HG03565 (cell line): ENCODE measurements around the gene LUM.

Experiments
- ATAC-seq: cut with Tn5 transposase; IDR thresholded peaks from one replicate; pipeline ENCODE4 v1.9.1; 2021; ENCODE audit warnings: mild to moderate bottlenecking, moderate library complexity; ENCODE audit not compliant: unreplicated experiment

The LUM gene

GRCh38 chr12:91077228-91077954 lies 33.9 kb downstream of the LUM start:
- ATAC-seq = no peak

- ATAC-seq = no peak
Observed at GRCh38 chr12:91074851-91075250, 36.4 kb downstream of the LUM start.

DNA sequence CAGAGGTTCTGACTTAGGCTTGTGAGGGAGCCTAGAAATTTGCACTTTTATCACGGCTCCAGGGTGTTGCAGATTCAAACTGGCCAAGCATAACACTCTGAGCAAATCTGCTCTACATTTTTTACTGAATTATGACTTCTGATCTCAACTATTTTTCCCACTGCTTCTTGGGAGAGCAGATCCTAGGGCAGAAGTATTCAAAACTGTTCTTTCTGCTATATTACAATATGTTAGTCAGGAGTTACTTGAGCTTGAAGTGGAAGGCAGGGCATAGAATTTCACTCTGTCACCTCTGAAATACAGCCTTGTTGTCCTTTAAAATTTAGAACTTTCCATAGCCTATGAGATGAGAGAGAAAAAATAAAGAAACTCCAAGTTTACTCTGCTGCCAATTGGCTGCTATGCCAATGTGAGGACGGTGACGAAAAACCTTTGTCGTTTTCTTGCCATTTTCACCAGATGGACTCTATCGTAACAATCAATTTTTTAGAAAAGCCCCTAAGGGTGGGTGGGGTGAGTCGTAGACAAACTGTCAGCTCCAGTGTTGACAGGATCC lies 37.1 kb downstream of the LUM start:
- no peak for ATAC-seq

DNA sequence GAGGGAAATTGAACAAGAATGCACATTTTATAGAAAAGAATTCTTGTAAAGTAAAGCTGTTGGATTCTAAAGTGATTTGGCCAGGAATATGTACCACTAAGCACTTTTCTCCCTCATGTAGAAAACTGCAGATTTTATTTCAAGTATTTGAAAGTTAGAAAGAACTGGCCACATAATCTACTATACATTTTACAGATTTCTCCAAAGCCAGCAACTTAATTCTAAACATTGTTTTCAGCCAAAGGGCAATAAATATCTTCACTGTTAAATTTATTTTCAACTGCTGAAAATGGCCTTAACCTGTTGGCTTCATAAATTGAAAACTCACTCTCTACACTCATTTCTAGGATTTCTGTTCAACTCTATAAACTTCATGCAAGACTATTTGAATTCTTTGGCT lies 37.9 kb downstream of the LUM start:
- no peak for ATAC-seq

DNA sequence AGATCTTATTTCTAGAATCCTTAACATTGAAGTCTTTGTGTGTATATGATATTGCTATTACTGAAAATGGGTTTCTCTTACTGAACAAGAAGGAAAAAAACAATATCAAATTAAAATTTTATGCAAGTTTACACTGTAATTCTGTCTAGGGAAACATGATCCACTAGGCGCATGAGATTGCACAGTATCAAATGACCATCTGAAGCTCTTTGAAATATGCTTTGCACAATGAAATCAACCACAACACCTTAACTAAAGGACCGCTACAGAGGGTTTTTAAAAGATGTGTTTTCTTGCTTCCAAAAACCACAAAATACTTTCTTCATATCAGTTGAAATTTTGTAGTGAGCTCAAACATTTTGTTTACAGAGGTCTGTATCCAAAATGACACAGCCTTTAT lies 38.4 kb downstream of the LUM start:
- ATAC-seq = no peak

- ATAC-seq = no peak
Observed at GRCh38 chr12:91070936-91071335, 40.4 kb downstream of the LUM start.

DNA sequence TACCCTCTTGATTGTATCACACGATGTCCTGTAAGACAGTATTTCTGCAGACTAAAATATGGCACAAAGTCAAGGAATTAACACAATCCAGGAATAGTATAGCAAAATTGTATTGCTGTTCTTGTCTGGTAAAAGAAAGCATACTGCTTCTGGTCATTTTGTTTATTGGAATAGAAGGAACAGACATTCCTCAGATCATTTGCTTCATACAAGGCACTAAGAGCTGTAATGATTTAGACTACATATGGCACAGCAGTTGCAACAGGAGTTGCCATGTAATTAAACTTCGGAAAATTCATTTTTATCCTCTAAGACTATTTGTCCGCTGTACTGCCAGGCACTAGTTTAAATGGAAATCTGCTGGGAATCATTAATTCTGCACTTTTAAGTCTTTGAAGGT lies 45.9 kb downstream of the LUM start:
- ATAC-seq = no peak

DNA sequence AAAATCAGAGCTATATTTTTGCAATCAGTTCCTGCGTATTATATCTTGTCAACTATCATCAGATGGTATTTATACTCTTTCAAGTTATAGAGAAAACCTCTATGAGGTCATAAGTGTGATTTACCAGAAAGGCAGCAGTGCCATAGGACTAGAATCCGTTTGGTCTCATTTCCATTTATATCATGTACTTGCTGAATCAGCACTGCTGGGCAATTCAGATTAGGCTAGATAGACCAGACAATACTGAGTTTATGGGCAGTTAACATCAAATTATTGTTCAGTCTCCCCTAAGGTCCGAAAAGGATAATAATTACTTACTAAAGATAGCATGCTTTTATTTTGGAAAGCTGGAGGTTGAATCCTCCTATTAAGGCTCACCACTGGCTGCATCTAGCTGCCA lies 46.7 kb downstream of the LUM start:
- ATAC-seq = no peak

DNA sequence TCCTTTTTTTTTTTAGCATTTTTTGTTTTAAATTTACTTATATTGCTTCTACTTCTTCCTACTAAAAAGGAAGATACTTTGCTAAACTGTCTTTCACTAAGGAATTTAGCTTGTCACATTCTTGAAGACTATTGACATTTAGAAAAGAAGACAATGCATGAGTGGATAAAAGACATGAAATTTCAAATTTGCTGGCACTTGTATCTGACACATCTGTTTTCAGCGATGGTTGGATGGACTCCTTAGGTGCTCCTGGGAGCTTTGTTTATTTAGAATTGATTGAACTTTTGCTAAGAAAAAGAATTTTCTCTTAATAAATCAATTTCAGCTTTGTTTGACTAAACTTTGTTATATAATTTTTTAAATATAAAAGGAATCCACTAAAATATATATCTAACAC lies 50.2 kb downstream of the LUM start:
- no peak for ATAC-seq

GRCh38 chr12:91059211-91059610 lies 52.1 kb downstream of the LUM start:
- no peak for ATAC-seq

DNA sequence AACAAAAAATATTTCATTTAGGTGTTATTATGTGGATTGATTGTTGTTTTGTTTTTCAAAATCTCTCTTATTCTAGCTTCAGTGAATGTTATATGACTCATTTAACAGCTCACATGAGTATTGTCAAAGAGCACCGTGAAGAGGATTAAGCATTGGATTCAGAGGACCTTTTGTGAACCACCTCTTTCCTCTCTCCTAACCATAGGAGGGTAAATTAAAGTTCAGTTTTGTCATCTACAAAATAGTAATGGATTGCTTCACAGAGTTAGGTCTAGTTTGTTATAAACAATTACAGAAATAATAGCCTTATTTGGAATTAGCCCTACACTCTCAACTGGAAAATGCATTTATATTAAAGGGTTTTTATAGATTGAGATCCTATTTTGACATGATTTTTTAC lies 52.5 kb downstream of the LUM start:
- no peak for ATAC-seq

DNA sequence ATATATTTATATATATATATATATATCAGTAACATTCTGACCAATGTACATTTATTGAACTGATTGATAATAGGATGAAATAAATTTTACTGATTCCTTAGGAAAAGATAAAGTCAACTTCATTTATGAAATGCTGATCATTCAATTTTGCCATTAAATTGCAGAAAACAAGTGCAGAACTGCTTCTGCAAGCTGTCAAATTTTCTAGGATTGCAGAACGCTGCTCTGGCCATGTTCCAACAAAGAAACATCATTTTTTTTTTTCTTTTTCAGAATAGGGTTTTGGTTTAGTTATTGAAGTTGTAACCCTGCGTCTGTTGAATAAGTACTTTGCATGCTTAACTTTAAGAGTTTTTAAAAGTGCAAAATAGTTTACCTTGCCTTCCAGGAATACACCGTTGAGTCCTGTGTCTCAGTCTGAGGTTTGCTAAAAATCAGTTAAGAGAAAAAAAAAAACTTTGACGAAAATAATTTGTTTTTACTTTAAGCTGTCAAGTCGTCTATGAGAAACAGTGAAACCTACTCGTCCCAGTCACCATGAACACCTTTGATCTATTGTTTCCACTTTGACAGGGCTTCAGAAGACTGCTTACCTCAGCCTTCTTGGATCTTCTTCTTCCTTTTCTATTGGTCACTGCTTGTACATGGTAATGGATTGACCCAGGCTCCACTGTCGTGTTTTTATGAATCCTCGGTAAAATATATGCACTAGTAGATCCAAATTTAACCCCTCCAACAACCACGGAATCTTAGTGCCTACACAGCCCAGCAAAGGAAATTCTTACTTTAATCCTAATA lies 53.7 kb downstream of the LUM start, which contains the start of gene KERA:
KERA (minus strand) TSS at position 657 of the 798 bp plus-strand sequence. CDS start 1,743 bp downstream, outside the sequence.
- no peak for ATAC-seq

DNA sequence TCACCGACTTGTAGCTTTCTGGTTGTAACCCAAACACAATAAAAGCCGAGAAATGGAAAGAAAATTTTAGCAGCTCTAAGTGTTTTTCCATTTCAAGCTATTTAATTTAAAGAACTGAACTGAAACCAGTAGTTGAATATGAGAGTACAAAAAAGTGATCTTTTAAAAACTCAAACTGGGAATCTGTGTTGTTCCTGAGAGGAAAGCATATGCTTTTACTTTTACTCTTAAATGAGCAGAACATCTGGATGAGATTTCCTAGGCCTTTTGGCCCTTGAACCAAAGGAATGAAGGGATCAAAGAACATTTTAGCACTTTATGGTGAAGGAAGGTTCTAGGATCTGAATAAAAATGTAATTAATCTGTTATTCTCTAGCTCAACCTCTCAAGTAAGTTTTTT lies 54.8 kb downstream of the LUM start:
- no peak for ATAC-seq

DNA sequence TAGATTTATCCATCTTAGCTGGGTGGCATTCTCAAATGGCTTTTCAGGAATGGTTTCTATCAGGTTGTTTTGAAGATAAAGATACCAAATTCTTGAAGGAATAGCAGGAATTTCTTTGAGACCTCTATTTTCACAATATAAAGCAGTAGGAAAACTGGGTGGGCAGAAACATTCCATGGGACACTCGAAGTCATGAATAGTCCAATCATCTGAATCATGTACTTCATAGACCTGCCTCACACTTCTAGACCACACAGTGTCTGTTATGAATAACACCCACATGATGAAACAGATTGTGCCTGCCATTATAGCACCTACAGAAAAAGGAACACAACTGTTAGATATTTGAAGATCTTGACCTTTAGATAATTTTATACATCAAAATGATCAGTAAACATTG lies 55.3 kb downstream of the LUM start:
- no peak for ATAC-seq

DNA sequence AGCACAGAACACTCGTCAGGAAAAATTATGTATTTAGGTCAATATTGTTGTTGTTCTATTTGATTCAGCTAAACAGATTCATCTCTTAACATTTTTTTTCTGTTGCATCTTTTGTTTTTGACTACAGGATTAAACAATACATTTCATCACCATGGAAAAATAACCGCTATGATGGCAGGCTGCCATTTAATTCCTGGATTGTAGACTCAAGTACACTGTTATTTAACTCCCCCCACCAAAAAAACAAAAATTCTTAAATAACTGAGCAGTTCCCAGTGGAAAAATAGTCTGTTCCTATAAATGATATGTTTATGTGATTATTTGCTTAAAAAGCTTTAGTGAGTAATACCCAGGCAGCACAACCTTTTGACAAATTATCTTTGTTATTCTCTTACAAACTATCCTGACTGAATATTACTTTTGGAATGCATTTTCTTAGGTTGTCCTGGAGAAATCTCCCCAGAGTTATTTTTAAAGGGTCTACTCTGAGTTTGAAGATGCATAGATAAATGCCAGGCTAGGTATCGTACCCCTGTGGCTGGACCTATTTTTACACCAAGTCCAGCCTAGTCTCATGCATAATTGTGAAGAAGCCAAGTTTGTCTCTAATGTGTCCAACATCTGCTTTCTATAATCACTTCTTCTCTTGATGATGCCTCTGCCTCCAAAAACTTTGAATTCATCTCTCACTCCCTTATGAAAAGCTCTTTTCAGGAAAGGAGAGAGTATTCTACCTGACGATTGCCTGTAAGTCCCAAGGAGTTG lies 57.2 kb downstream of the LUM start:
- ATAC-seq = no peak
